GM21717 (cell line): ENCODE measurements around the gene TANK.

Experiments used
- ATAC-seq: cut with Tn5 transposase; IDR thresholded peaks from one replicate; pipeline ENCODE4 v1.9.1; 2021; ENCODE audit warnings: mild to moderate bottlenecking, moderate library complexity; ENCODE audit not compliant: unreplicated experiment

TANK gene

GRCh38 chr2:161223139-161223732 lies 63.0 kb downstream of the TANK start:
- ATAC-seq = peak; percentile 73

DNA sequence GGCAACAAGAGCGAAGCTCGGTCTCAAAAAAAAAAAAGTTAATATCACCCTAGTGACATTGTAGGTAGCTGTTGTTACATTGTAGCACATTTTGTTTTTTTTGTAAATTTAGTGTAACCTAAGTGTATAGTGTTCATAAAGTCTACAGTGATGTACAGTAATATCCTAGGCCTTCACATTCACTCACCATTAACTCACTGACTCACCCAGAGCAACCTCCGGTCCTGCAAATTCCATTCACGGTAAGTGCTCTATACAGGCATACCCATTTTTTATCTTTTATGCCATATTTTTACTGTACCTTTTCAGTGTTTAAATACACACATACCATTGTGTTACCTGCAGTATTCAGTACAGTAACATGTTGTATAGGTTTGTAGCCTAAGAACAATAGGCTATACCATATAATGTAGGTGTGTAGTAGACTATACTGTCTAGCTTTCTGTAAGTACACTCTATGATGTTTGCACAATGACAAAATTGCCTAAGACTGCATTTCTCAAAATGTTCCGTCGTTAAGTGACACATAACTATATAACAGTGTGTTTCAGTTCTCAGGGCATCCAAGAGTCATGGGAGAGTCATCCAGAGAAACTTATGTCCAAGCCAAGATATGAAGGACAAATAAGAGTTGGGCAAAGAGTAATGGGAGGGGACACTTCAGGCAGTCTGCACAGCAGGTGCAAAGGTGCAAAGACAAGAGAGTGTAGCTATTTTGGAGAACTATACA lies 68.4 kb downstream of the TANK start:
- no peak for ATAC-seq

DNA sequence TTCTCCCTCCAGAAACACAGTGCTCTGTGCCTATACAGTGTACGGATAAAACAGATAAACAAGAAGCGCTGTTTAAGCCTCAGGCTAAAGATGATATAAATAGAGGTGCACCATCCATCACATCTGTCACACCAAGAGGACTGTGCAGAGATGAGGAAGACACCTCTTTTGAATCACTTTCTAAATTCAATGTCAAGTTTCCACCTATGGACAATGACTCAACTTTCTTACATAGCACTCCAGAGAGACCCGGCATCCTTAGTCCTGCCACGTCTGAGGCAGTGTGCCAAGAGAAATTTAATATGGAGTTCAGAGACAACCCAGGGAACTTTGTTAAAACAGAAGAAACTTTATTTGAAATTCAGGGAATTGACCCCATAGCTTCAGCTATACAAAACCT lies 70.7 kb downstream of the TANK start:
- ATAC-seq = no peak

- ATAC-seq = no peak
Observed at GRCh38 chr2:161232571-161232970, 72.3 kb downstream of the TANK start.

- ATAC-seq = peak; percentile 36
Observed at GRCh38 chr2:161233858-161234431, 73.7 kb downstream of the TANK start.

- no peak for ATAC-seq
Observed at GRCh38 chr2:161234627-161235026, 74.4 kb downstream of the TANK start.

DNA sequence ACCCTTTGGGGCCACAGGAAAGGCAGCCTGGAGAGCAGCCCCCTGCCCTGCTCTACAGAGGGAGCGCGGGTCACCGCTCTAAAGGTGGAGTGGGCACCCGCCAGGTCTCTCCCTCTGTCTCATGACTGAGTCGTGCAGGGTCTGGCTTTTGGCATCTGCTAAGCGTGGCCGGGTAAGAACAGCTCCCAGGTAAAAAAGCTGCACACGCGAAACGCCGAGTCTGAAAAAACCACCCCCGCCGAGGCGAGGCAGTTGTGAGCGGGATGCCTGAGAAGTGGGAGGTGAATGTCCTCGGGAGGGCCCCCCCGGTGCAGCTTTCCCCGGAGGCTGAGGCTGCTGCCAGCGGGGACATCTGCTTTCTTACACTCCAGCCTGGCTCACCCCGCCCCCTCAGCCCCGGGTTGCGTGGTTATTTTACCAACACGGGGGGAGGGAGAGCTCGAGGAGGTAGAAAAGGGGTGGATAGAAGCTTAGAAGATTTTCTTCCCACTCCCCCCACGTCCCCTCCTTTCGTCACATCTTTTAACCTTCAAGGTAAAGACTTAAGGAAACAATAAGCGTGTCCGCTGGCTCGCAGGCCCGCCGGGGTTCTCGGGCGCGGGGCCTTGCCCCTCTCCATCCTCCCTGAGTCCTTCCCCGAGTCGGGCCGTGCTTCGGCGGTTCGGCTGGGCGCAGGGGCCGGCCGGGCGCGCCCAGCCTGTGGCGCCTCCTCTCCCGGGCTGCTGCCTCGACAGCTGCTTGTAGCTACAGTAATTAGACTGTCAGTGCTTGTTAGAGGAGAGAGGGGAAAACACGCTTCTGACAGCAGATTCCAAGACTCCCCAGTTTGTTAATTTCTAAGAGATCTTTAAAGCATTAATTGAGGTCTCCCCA lies 77.4 kb downstream of the TANK start:
- peak; percentile 54 for ATAC-seq

DNA sequence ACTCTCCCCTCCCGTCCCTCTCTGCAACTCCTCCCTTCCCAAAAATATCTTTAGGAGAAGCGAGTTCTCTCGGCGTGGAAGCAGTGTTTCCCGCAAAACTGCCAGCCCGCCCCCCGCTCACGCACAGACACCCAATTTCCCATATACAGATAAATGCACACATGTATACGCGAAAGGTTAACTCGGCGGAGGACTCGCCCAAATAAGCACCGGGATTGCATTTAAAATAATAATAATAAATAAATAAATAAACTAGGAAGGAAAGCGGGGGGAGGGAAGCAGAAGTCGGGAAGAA lies 78.0 kb downstream of the TANK start:
- no peak for ATAC-seq

DNA sequence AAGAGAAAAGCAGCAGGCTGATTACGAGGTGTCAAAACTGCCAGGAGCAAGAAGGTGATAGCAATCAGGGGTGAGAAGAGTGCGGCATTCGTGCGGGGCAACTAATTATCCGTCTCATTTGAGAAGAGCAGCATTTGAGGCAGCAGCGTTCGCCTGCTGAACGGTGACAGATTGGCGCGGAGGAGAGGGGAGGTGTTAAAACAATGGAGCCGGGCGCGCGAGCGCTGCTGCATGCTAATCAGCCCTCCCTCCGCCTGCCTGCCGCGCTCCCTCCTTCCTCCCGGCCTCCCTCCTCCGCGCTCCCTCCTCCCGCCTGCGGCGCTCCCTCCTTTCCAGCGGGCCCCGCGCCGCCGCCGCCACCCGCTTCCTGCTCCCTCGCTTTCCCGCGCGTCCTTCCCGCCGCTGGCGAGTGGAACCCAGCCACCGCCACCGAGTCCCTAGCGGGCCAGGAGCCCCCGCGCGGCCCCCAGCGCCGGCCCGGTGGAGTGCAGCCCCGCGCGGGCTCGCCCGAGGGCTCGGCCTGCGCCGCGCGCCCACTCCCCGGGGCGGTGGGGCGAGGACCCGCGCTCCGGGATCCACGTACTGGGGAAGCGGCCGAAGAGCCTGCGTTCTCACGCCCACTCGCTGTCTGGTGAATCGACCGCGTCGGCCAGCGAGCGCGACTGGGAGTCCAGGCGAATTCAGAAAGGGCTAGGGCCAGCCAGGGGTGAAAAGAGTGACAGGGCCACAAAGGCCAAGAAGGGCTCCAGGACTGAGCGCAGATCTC lies 78.5 kb downstream of the TANK start:
- ATAC-seq = peak; percentile 38

- ATAC-seq = no peak
Observed at GRCh38 chr2:161239326-161240109, 79.3 kb downstream of the TANK start.

DNA sequence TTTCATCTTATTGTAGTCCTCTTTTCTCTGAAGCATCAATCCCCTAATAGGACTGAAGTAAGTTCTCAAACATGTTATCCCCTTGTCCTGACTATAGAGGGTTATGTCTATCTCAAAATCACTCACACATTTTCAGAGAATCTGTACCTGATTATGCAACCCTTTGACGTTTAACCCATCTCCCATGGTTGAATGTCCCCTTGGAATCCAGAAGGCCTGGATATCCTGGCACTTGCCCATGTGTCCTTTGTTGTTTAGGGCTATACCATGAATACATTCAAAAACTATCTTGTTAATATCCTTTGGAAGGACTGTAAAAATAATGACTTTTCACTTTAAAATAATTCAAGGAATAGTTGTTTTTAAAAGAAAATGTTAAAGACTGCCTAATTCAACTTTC lies 81.7 kb downstream of the TANK start:
- ATAC-seq = no peak

- peak; percentile 29 for ATAC-seq
Observed at GRCh38 chr2:161243312-161243711, 83.1 kb downstream of the TANK start.

DNA sequence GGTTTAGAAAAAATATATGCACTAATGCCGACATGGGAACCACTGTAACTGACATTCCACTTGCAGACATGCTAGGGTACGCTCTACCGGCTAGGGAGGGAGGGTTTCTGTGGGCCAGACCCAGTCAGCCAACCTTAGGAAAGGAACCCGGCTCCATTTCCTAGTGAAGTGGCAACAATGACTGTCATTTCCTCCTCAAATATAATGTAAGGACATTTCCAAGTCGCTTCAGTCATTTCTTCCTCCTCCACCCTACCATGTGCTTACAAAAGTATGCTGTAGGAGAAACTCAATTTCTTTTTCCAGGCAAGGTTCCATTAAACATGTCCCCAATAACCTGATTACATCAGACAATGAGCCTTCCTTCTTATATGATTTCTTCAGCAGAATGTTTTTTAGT lies 83.7 kb downstream of the TANK start:
- ATAC-seq = no peak

GRCh38 chr2:161244387-161245260 lies 84.4 kb downstream of the TANK start:
- ATAC-seq = peak; percentile 92

DNA sequence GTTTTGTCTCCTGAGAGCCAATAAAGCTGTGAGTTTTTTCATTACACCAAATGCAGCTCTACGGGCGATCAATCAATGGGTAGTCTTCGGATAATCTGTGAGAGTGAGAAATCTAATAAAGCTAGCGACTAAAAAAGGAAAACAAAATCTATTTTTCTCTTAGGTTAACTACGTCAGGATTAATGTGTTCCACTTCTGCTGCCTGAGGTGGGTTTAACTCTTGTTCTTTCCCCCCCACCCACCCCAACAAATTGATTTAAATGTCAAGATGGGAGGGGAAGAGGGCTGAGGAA lies 85.0 kb downstream of the TANK start:
- ATAC-seq = no peak

DNA sequence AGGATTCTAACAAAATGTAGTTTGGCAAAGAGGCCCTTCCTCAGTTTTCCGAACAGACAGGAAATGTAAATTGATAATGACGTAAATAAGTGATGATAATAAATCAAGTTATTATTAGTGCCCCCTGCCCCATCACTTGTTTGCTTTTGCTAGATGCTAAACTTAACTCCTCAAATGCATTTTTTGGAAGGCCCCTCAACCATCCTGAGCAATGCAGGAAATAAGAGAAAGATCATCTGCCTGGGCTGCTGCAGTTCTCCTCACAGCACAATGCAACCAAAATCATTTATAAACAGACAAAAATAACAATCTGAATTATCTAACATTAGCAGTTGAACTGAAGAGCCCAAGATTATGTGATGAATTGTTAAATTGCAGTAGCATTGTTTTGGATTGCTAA lies 85.4 kb downstream of the TANK start:
- no peak for ATAC-seq

DNA sequence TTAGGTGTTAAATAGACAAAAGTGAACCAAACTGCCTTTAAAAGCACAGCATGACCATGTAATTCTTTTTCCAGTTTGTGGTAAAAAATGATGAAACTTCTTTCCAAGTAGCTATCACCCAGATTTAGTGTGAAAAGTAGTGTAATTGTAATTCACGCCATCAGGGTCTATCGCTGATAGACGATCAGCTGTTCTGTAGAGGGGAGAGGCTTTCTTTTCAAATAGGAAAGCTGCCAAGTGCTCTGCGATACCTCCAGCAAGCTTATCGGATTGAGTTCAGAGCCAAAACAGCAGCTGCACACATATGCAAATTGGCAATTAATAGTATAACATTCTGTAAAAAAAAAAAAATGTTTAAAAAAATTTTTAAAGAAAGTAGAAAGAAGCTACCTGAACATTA lies 86.1 kb downstream of the TANK start:
- ATAC-seq = no peak

DNA sequence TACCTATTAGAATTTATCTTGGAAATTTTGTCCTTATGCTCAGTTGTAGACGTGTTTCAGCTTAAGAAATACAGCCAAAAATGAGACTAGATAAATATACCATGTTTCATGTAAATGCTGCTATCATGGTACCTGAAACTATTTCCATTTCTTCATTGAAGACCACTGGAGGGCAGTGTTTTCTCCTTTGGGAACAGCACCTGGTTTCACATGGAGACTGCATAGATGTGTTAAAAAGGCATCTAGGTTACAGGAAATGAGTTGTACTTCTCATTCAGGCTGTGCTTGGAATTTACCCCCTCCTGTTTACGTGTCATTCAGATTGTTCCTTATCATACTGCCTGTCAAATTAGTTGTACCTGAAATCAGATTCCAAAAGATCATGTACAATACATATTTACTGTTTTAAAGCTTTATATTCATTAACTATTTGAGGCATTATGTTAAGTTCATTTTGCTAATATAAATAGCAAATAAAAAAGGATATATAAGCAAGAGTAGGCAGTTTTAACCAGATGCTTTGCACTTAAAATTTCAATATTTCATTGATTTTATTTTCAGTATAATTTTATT lies 90.7 kb downstream of the TANK start:
- peak; percentile 78 for ATAC-seq
